ENCODE results near the gene LLCFC1. TPM values are rescaled to one million over a fixed set of nuclear protein-coding genes. Genes with fewer than 3 reads are reported as not detected.

The LLCFC1 gene
- total and polyA plus RNA-seq, 7 donors = not detected

DNA sequence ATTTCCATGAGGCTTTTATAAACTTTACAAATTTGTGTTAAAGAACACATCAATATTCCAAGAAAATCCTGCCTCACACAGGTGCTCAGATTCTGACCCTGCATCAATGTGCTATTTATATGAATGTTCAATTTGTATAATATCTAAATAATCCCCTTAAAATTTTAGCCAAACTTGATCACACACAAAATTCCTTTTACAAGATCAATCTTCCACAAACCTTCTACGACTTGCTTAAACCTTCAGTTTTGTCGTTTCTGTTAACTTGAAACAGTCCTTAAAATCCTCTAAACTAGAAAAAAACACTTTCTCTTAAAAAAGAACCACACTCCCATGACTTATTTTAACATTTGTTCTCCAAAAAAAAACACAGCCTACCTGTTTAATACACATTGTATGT is 33.5 kb upstream of the LLCFC1 start:
- no peaks in the 10 kb centered on the region for H3K36me3 ChIP-seq
- intact Hi-C loops (cut with DNase I) = no loop called here
- no peaks in the 10 kb centered on the region for H3K9me3 ChIP-seq
- no peaks in the 10 kb centered on the region for H3K27me3 ChIP-seq
- no peak for DNase-seq
- H3K4me3 ChIP-seq = no peak overlapping the region
- 86% methylated on average over 2 of the region's 2 CpGs for WGBS, 2 donors
- H3K4me1 ChIP-seq = no peaks in the 10 kb centered on the region
- no peak for TF ChIP-seq EP300 (IDR thresholded peaks at IDR 0.05)
- TF ChIP-seq POLR2A (IDR thresholded peaks at IDR 0.05) = no peak
- TF ChIP-seq, protein P1, sequence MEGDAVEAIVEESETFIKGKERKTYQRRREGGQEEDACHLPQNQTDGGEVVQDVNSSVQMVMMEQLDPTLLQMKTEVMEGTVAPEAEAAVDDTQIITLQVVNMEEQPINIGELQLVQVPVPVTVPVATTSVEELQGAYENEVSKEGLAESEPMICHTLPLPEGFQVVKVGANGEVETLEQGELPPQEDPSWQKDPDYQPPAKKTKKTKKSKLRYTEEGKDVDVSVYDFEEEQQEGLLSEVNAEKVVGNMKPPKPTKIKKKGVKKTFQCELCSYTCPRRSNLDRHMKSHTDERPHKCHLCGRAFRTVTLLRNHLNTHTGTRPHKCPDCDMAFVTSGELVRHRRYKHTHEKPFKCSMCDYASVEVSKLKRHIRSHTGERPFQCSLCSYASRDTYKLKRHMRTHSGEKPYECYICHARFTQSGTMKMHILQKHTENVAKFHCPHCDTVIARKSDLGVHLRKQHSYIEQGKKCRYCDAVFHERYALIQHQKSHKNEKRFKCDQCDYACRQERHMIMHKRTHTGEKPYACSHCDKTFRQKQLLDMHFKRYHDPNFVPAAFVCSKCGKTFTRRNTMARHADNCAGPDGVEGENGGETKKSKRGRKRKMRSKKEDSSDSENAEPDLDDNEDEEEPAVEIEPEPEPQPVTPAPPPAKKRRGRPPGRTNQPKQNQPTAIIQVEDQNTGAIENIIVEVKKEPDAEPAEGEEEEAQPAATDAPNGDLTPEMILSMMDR (IDR thresholded peaks at IDR 0.05) = no peak
- no peak for TF ChIP-seq POLR2AphosphoS5 (IDR thresholded peaks at IDR 0.05)
- H3K27ac ChIP-seq = no peak overlapping the region

DNA sequence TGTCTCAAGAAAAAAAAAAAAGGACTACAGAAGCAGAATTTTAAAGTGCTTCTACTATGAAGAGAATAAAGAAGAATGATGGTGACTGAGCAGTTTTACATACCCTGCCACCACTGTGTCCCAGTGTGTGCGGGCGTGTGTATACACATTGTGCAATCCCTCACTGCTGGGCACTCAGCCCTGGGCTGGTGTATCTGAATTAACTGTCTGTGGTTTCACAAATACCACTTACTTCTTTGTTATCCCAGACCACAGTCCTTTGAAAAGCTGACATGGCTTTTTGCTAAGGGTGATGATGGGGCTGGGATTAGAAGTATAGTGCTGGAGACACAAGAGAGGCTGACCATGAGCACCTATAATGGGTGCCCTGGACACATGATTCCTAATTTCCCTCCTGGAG is 32.6 kb upstream of the LLCFC1 start:
- intact Hi-C loops (cut with DNase I) = no loop called here
- WGBS, 2 donors = 67 to 96% methylated on average over 2 of the region's 2 CpGs
- no peak for TF ChIP-seq POLR2AphosphoS5 (IDR thresholded peaks at IDR 0.05)
- TF ChIP-seq, protein P1 (IDR thresholded peaks at IDR 0.05) = no peak
- TF ChIP-seq EP300 (IDR thresholded peaks at IDR 0.05) = no peak
- TF ChIP-seq POLR2A (IDR thresholded peaks at IDR 0.05) = no peak
- Histone ChIP-seq H3K27me3 (no peaks in the 10 kb centered on the region), H3K36me3 (no peaks in the 10 kb centered on the region), H3K9me3 (no peaks in the 10 kb centered on the region), H3K27ac (no peak overlapping the region), H3K4me3 (no peak overlapping the region), H3K4me1 (no peaks in the 10 kb centered on the region)
- DNase-seq = no peak

DNA sequence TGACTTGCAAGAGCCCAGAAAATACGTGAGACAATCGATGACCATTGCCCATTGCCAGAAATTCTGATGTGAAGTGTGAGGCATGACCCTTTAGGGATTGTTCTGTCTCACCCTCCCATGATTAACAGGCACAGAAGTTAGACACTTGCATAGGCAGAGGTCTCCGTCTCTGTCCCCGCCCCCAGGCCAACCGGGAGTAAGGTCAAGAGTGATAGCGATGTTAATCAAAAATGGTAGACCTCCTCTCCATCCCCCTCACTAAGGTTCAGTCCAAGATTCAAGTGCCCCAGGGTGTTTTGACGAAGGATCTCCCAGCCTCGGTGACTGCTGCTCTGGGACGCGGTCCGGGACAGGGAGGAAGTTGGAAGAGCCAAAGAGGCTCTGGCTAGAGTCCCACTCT is 31.0 kb upstream of the LLCFC1 start:
- intact Hi-C loops (cut with DNase I) = no loop called here
- no peak for TF ChIP-seq POLR2A (IDR thresholded peaks at IDR 0.05)
- TF ChIP-seq, protein P1 (IDR thresholded peaks at IDR 0.05) = no peak
- no peak for TF ChIP-seq POLR2AphosphoS5 (IDR thresholded peaks at IDR 0.05)
- no peak for TF ChIP-seq EP300 (IDR thresholded peaks at IDR 0.05)
- 94 to 95% methylated on average over 11 of the region's 11 CpGs for WGBS, 2 donors
- DNase-seq = no peak
- H3K27ac ChIP-seq = no peak overlapping the region
- no peaks in the 10 kb centered on the region for H3K36me3 ChIP-seq
- no peak overlapping the region for H3K4me3 ChIP-seq
- no peaks in the 10 kb centered on the region for H3K4me1 ChIP-seq
- H3K9me3 ChIP-seq = no peaks in the 10 kb centered on the region
- H3K27me3 ChIP-seq = no peaks in the 10 kb centered on the region

DNA sequence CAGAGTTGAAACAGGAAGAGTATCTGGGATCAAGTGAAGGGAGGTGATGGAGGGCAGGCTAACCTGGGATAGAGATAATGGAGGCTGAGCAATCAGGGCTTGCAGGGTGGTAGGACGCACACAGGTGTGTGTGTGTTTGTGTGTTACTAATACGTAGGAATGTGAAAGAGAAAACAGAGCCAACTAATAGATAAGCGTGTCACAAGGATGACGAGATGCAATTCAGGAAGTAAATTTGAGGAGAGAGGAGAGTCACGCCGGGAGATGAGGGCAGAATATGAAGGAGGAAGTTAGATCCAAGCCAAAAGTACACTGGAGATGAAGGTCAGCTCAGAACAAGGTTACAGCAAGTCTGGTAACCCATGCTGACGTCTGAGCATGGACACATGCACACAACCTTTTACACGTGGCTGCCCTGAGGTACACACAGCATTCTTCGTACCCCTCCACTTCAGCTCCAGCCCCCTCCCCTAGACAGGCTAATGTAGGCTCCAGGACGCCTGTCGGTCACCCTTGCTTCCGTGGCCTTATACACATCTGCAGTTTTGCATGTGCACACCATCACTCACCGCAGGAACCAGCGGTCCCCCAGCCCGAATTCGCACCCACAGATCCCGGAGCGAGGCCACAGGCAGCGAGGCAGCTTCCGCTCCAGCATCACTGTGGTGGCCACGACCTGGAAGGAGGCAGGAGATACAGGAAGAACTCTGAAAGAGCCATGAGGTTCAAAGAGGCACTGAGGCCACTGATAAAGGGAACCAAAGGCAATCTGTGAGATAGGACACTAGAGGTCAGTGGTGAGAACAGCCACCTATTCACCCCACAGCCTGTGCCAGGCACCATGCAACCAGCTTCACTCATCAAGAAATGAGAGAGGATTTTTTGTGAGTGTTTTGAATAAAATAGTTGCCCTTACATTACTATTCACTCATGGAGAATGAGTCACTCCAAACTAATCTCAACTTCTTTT is 30.1 kb upstream of the LLCFC1 start:
- 58 to 72% methylated on average over 21 of the region's 21 CpGs for WGBS, 2 donors

More for the DNA sequence above, 30.1 kb upstream of the LLCFC1 start:
- intact Hi-C loops (cut with DNase I) = no loop called here
- Histone ChIP-seq H3K9me3 (no peaks in the 10 kb centered on the region), H3K4me3 (no peak overlapping the region), H3K27ac (no peak overlapping the region), H3K27me3 (no peaks in the 10 kb centered on the region), H3K36me3 (no peaks in the 10 kb centered on the region), H3K4me1 (no peaks in the 10 kb centered on the region)
- TF ChIP-seq EP300 (IDR thresholded peaks at IDR 0.05) (no peak), POLR2A (IDR thresholded peaks at IDR 0.05) (no peak), POLR2AphosphoS5 (IDR thresholded peaks at IDR 0.05) (no peak)
- TF ChIP-seq, protein P1 (IDR thresholded peaks at IDR 0.05) = no peak
- DNase-seq = no peak

All from sigmoid colon (tissue), 7 donors.